Cardiac fibroblast (primary cell): Measurements from ENCODE around the gene CDC123.
"Not testable (repeated sequence)": the region's sequence is repeated elsewhere in the genome, so short reads cannot be mapped to it uniquely, and the experiment has no call there.

Experiments
- DNase-seq, 2 donors: peaks; one replicate each; pipeline versions ENCODE4 v3.0.0 to v3.0.0-alpha.2; 2010; ENCODE audit warnings: low read depth in 2 of 2
- H3K4me3 ChIP-seq, 2 donors: replicated peaks in 1 of 2; 1 replicate in 1 of 2; 2 replicates in 1 of 2; pipeline ENCODE4 v1.5.1; 2011; ENCODE audit warnings: low read depth in 2 of 2, low read length in 2 of 2, mild to moderate bottlenecking in 2 of 2, moderate library complexity in 1 of 2
- CTCF ChIP-seq: IDR thresholded peaks from one replicate; pipeline ENCODE4 v1.5.1; 2011; ENCODE audit warnings: low read depth, mild to moderate bottlenecking, low read length, inconsistent platforms

CDC123 gene

GRCh38 chr10:12243864-12244620 is 48.1 kb downstream of the CDC123 start:
- H3K4me3 ChIP-seq = no peak overlapping the region
- no peak for TF ChIP-seq CTCF
- no peak for DNase-seq

- no peak for DNase-seq
- no peak overlapping the region for H3K4me3 ChIP-seq
- no peak for TF ChIP-seq CTCF
Measured at GRCh38 chr10:12250181-12250580, 54.2 kb downstream of the CDC123 start.

- not testable (repeated sequence) for DNase-seq, H3K4me3 ChIP-seq
Measured at GRCh38 chr10:12250702-12251101, 54.7 kb downstream of the CDC123 start.

- H3K4me3 ChIP-seq = no peak overlapping the region
- DNase-seq = no peak
- no peak for TF ChIP-seq CTCF
Measured at GRCh38 chr10:12251581-12251980, 55.6 kb downstream of the CDC123 start.

GRCh38 chr10:12252882-12253546 is 57.0 kb downstream of the CDC123 start:
- peak in 1 of 2 donors; percentile 17 for DNase-seq
- no peak overlapping the region for H3K4me3 ChIP-seq
- TF ChIP-seq CTCF = peak; percentile 29

GRCh38 chr10:12255048-12255447 is 59.1 kb downstream of the CDC123 start:
- TF ChIP-seq CTCF = no peak
- no peak for DNase-seq
- no peak overlapping the region for H3K4me3 ChIP-seq

GRCh38 chr10:12259988-12260387 is 64.0 kb downstream of the CDC123 start:
- H3K4me3 ChIP-seq = no peak overlapping the region
- TF ChIP-seq CTCF = no peak
- no peak for DNase-seq
